Activated CD8-positive, alpha-beta memory T cell treated with anti-CD3 and anti-CD28 coated beads, Interleukin-2, amount 50 U/mL, for 1 hour (primary cell): Measurements from ENCODE around the gene TOP2A.

Experiments
- DNase-seq: peaks from one replicate; pipeline ENCODE4 v3.0.0-alpha.2; 2020; ENCODE audit errors: extremely low read depth

TOP2A gene

GRCh38 chr17:40417609-40418427 lies at the start of gene TOP2A:
Gene TOP2A, minus strand, starts transcription at chr17:40417896. Its CDS starts 105 bp downstream, at chr17:40417791.
- DNase-seq: peak; percentile 96

DNA sequence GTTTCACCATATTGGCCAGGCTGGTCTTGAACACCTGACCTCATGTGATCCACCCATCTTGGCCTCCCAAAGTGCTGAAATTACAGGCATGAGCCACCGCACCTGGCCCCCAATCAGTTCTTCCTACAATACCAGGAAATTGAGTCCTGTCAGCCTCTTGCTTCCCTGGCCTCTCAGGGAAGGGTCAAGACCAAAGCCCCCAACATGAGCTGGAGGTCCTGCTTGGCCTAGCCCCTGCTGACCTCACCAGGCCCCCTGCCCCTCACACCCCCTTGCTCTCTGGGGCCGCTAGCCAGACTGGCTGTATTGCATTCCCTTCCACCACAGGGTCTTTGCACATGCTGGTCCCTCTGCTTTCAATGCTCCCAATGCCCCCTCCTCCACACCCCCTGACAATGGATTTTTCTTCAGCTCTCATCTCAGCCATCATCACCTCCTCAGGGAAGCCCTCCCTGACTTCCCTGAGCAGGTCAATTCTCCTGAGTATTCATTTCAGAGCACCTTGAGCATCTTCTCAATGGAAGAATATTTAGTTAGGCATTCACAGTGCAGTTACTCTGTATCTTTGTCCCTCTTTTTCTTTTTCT lies 49.7 kb upstream of the TOP2A start:
- no peak for DNase-seq

DNA sequence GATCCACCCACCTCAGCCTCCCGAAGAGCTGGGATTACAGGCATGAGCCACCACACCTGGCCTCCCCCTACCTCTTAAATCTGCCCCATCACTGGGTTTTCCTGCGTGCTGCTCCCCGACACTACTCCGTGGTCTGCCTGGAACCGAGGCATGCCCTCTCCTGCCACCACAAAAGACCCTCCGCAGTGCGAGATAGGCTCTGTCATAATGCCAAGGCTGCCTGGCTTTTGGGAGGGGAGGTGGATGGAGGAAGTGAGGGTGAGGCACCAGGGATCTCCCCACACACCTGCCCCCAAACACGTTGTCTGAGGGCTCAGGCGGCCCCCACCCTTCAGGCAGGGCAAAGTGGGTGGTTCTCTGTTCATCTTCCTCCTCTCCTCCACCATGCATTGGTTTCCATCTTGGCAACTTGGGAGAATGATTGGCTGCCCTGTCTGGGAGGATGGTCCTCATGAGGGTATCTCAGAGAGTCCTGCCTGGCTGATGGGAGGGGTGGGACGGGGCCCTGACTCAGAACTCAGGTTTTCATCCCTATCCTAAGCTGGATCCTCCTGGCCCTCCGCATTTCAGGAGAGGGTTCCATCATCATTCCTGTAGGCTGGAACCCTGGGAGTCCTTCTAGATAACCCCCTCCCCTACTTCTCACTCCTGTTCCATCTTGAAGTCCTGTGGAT lies 48.7 kb upstream of the TOP2A start:
- no peak for DNase-seq

DNA sequence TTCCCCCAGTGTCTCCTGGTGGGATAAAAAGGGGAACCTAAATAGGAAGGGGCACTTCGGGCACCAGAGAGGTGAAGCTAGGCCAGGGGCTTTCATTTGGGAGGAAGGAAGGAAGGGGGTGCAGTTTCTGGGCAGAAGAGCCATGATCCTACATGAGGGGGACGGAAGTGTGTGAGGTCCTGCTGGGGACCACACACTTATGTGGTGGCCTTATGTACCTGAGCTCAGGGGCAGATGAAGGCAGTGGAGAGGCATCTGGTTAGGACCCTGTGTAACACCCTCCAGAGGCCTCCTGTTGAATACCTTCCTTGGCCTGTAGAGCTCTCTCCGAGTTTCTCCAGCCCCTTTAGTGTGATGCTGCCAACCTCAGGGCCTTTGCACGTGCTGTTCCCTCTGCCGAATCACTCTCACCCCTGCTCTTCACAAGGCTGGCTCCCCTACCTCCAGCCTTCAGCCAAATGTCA lies 46.7 kb upstream of the TOP2A start:
- DNase-seq: no peak

GRCh38 chr17:40463122-40463550 lies 45.4 kb upstream of the TOP2A start:
- no peak for DNase-seq

- DNase-seq: no peak
These were observed 44.8 kb upstream of the TOP2A start for GRCh38 chr17:40462343-40463121.

DNA sequence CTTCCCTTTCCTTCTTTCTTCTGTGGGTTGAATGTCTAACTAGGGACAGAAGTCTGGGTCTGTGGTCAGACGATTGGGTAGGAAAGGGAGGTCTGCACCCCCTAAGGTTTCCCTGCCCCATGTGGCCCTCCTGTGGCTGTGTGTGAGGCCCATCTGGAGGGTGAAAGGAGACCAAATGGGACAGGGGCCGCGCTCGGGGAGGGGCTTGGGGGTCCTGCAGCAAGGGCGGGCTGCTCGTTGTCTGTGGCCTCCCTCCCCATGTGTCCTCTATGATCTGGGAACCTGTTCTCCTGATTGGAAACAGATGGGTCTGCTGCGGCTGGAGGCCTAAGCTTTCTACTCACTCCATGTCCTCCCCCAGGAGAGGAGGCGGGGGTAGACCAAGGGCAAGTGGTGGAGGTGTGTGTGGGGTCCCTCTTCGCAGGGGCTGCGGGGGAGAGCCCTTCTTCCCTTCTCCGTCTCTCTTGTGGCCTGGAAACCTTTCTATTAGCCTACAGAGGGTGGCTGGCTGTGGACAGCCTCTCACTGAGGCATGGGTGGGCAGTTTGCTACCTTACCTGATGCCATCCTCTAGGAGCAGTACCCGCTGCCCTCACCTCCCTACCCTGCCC lies 44.1 kb upstream of the TOP2A start:
- DNase-seq: no peak

DNA sequence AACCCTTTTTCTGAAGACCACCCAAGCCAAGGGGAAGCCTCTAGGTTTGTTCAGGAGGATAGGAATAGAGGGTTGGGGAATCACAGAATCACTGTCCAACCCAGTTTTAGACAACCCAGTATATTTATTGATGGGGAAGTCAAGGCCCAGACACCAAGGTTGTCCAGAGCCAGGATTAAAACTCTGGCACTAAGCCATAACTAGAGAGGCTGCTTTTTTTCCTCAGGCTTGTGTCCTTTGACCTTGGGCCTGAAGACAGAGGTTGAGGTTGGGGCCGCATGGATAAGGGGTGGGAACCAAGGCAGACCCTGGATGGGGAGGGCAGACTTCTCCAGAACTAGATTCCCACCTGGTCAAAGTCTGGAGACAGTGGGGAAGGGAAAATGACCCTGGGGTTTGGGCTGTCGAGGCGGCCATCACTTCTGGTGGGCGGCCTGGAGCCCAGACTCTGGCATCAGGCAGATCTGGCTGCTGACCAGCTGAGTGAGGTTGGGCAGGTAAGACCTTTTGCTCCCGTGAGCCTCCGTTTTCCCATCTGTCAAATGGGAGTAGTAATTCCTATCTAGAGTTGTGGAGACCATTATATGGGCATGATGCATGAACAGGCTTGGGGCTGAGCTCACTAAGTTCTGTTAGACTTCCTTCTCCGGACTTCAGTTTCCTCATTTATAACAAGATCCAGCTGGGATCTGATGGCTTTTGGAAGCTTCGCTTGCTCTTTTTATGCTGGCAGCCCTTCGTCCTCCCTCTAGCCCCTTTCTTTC lies 43.5 kb upstream of the TOP2A start:
- DNase-seq: no peak

DNA sequence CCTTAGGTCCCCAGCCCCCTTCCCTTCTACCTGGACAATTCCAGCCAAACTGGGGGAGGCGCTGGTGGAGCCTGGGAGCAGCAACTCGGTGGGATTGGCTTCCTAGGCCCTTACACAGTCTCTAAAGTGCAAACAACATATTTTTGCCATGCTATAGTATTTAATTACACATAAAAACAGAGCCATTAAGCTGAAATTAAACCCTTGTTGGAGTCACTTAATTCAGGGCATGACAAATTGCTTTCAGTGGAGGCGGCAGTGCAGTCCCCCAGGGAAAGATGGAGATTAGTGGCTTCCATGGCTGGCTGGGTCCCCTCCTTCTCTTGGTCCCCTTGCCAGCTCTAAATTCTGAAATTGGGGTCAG lies 42.9 kb upstream of the TOP2A start:
- DNase-seq: no peak

DNA sequence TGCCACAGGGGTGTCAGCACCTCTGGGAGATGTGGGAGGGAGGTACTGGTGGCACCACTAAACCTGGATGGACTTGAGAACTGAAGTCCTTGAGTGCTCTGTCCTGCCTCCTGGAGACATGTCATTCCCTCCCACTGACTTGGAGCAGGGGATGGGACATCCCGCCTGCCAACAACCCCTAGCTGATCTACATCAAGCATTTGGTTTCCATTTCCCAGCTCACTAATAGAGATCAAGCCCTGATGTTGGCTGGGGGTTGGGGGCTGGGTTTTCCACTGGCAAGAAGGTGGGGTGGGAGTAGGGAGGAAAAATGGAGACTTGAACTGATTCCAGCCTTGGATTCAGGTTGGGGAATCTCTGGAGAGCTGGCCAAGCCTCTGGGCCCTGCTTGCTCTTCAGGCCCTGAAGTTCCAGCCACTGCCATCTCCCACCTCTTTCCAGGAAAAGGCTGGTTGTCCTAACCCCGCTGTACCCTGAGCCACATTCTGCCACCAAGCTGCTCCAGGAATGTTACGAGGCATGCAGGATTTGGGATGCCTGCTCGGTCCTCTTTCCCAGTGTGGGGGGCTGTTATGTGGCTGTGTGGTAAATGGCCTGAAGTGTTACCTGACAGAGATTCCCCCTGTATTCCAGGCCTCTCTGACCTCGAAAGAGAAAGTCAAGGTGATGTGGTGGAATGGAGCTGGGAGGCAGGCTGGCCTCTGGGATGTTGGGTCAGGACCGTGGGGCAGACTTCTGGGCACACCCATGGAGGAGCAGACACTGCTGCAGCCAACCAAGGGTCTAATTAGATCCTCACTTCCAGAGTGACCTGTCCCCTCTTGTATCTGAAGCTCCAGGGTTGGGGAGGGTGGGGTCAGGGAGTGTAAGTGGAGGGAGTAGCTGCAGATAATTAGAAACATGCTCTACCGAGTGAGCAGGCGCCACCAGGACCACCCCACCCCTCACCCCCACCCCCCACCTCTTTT lies 42.2 kb upstream of the TOP2A start:
- DNase-seq: no peak

- no peak for DNase-seq
These were observed 41.3 kb upstream of the TOP2A start for GRCh38 chr17:40458851-40459482.

DNA sequence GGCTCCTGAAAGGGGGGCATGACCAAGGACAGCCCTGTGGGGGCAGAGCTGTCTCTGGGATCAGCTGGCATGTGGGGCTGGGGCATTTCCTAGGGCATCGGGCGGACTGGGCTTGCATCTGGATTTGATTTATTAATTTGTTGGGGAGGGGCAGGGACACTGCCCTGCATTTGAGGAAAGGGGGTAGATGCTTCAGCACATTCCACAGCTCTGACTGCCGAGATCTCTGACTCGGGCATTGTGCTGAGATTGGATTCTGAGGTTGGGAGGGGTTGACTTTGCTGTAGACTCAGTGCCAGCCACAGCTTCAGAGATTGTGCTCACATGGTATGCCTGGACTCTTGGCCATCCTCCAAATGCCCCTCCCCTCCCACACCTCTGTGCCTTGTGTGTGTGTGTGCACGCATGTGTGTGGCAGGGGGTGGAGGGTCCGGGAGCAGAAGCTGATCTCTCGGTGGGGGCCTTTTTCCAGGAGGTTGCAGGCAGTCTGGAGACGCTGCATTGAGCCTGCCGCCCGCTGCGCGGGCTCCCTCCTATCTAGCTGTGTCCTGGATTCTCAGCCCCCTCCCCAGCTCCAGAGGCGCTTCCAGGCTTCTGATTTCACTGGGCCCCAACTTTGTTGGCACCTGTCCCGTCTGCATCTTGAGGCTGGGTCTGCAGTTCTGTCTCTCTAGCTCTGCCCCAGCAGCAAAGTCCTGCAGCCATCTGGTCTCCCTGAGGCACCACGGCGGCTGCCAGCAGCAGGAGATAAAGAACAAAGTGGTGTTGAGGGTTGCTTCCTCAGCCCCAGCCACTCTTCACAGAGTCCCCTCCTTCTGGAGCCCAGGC lies 40.5 kb upstream of the TOP2A start:
- DNase-seq: no peak

DNA sequence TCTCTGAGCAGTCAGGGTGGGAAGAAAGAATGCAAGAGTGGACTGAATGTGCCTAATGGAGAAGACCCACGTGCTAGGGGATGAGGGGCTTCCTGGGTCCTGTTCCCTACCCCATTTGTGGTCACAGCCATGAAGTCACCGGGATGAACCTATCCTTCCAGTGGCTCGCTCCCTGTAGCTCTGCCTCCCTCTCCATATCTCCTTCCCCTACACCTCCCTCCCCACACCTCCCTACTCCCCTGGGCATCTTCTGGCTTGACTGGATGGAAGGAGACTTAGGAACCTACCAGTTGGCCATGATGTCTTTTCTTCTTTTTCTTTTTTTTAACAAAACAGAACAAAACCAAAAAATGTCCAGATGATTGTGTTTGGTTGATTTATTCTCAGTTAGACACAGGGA lies 39.7 kb upstream of the TOP2A start:
- DNase-seq: no peak

GRCh38 chr17:40456396-40456951 lies 38.8 kb upstream of the TOP2A start:
- DNase-seq: no peak

DNA sequence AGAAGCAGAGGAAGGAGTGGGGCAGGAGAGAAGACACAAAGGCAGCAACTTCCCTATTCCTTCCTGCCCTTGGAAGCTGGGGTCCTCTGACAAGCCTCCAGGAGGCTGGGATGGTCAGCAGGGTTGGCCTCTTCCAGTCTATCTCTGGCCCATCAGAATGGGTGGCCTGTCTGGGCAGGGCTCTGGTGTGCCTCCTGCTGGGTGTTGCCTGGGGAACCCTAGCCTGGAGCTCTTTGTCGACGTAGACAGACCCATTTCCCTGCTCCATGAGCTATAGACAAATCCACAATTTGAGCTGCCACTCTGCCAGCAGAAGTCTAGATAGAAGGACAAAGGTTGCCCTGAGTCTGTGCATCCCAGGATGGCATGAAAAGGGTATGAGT lies 36.9 kb upstream of the TOP2A start:
- DNase-seq: no peak

- no peak for DNase-seq
These were observed 36.4 kb upstream of the TOP2A start for GRCh38 chr17:40453881-40454612.

- DNase-seq: no peak
These were observed 35.3 kb upstream of the TOP2A start for GRCh38 chr17:40452921-40453378.
